Mesendoderm (in vitro differentiated cells): ENCODE data around the gene NDFIP2.

Experiments used
- DNase-seq: peaks from one replicate; pipeline ENCODE4 v3.0.0; 2013
- H2AK5ac ChIP-seq: 2 replicates; pipeline ENCODE4 v1.6.1; 2013; ENCODE audit warnings: low read length, inconsistent platforms
- H2BK120ac ChIP-seq: 2 replicates; pipeline ENCODE4 v1.6.1; 2013; ENCODE audit warnings: low read depth, mild to moderate bottlenecking, low read length, moderate library complexity, mixed read lengths
- H2BK15ac ChIP-seq: replicated peaks from 2 replicates; pipeline ENCODE4 v1.6.1; 2013; ENCODE audit warnings: low read depth, mild to moderate bottlenecking, moderate library complexity
- H2BK5ac ChIP-seq: 2 replicates; pipeline ENCODE4 v1.6.1; 2013; ENCODE audit warnings: low read length, inconsistent platforms
- H3K18ac ChIP-seq: 2 replicates; pipeline ENCODE4 v1.6.1; 2013; ENCODE audit warnings: mild to moderate bottlenecking, low read length, mixed read lengths
- H3K23ac ChIP-seq: one replicate; pipeline ENCODE4 v1.6.1; 2013; ENCODE audit warnings: low read length
- H3K27ac ChIP-seq: 2 replicates; pipeline ENCODE4 v1.5.1; 2013; ENCODE audit warnings: low read depth, mild to moderate bottlenecking, inconsistent platforms, low read length, moderate library complexity
- H3K27me3 ChIP-seq: 2 replicates; pipeline ENCODE4 v1.6.1; 2013; ENCODE audit warnings: low read length, control low read depth, mild to moderate bottlenecking, inconsistent platforms; ENCODE audit not compliant: insufficient read depth, poor library complexity
- H3K36me3 ChIP-seq: 2 replicates; pipeline ENCODE4 v1.6.1; 2013; ENCODE audit warnings: low read length, inconsistent platforms; ENCODE audit not compliant: control insufficient read depth, insufficient read depth
- H3K4ac ChIP-seq: one replicate; pipeline ENCODE4 v1.6.1; 2013; ENCODE audit warnings: low read depth, mild to moderate bottlenecking, low read length, moderate library complexity
- H3K4me1 ChIP-seq: 2 replicates; pipeline ENCODE4 v1.6.1; 2013; ENCODE audit warnings: low read depth, low read length, inconsistent platforms; ENCODE audit not compliant: control insufficient read depth
- H3K4me2 ChIP-seq: 2 replicates; pipeline ENCODE4 v1.6.1; 2013; ENCODE audit warnings: low read length
- H3K4me3 ChIP-seq: 2 replicates; pipeline ENCODE4 v1.5.1; 2013; ENCODE audit warnings: mild to moderate bottlenecking, low read length
- H3K56ac ChIP-seq: one replicate; pipeline ENCODE4 v1.6.1; 2013; ENCODE audit warnings: low read length
- H3K79me1 ChIP-seq: 2 replicates; pipeline ENCODE4 v1.6.1; 2013; ENCODE audit warnings: low read length, inconsistent platforms
- H3K79me2 ChIP-seq: 2 replicates; pipeline ENCODE4 v1.6.1; 2013; ENCODE audit warnings: mild to moderate bottlenecking, low read length; ENCODE audit not compliant: control insufficient read depth, insufficient read depth
- H3K9ac ChIP-seq: 2 replicates; pipeline ENCODE4 v1.6.1; 2013; ENCODE audit warnings: low read length, inconsistent platforms
- H4K5ac ChIP-seq: one replicate; pipeline ENCODE4 v1.6.1; 2013; ENCODE audit warnings: low read length
- H4K8ac ChIP-seq: one replicate; pipeline ENCODE4 v1.6.1; 2013; ENCODE audit warnings: low read depth, mild to moderate bottlenecking, control low read depth, low read length, moderate library complexity
- WGBS: extraction: QIAGEN DNeasy Blood & Tissue Kit; methylation state at CpG from one replicate; pipeline ENCODE4 v1.1.7; 2013; ENCODE audit warnings: low lambda C conversion rate, missing lambda C conversion rate; ENCODE audit not compliant: insufficient coverage; ENCODE audit errors: extremely low coverage; 5-methylcytosine and 5-hydroxymethylcytosine counted together

NDFIP2 gene

DNA sequence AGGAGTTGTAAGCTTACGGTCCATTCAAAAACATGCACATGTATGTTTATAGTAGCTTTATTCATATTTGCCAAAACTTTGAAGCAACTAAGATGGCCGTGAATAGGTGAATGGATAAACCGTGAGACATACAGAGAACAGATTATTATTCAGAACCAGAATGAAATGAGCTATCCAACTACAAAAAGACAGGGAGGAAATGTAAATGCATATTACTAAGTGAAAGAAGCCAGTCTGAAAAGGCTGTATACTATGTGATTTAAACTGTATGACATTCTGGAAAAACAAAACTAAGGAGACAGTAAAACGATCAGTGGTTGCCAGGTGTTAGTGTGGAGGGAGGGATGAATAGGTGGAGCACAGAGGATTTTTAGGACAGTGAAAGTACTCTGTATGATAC, 19.9 kb downstream of the NDFIP2 start:
- Histone ChIP-seq H3K4me2 (no peak overlapping the region), H3K18ac (no peak overlapping the region), H3K56ac (no peak overlapping the region), H3K27ac (no peak overlapping the region), H2BK15ac (no peak overlapping the region), H3K9ac (no peak overlapping the region), H3K4ac (no peak overlapping the region), H3K23ac (no peak overlapping the region), H4K5ac (no peak overlapping the region), H3K4me1 (no peaks in the 10 kb centered on the region), H4K8ac (no peak overlapping the region), H3K4me3 (no peak overlapping the region), H3K27me3 (no peaks in the 10 kb centered on the region), H2BK5ac (no peak overlapping the region), H2BK120ac (no peak overlapping the region), H3K36me3 (no peaks in the 10 kb centered on the region), H2AK5ac (no peak overlapping the region), H3K79me1 (peaks cover 6% of the 10 kb centered on the region), H3K79me2 (peaks cover 11% of the 10 kb centered on the region)
- no CpG with 5 or more reads among the region's 4 CpGs for WGBS
- no peak for DNase-seq

- no peak overlapping the region for H4K5ac ChIP-seq
- H3K9ac ChIP-seq, result no peak overlapping the region
- no peak overlapping the region for H4K8ac ChIP-seq
- H3K36me3 ChIP-seq, result no peaks in the 10 kb centered on the region
- no peak overlapping the region for H3K23ac ChIP-seq
- H3K79me1 ChIP-seq, result peaks cover 6% of the 10 kb centered on the region
- no peak overlapping the region for H3K4me2 ChIP-seq
- WGBS, result 100% methylated on average over 2 of the region's 7 CpGs
- H3K4me3 ChIP-seq, result no peak overlapping the region
- no peak overlapping the region for H2BK5ac ChIP-seq
- H3K4me1 ChIP-seq, result no peaks in the 10 kb centered on the region
- H3K79me2 ChIP-seq, result peaks cover 11% of the 10 kb centered on the region
- H3K4ac ChIP-seq, result no peak overlapping the region
- no peak overlapping the region for H3K56ac ChIP-seq
- H2BK15ac ChIP-seq, result no peak overlapping the region
- no peak overlapping the region for H2BK120ac ChIP-seq
- no peak overlapping the region for H3K27ac ChIP-seq
- DNase-seq, result no peak
- H3K18ac ChIP-seq, result no peak overlapping the region
- no peaks in the 10 kb centered on the region for H3K27me3 ChIP-seq
- H2AK5ac ChIP-seq, result no peak overlapping the region
These were observed 20.7 kb downstream of the NDFIP2 start for GRCh38 chr13:79501538-79502232.

DNA sequence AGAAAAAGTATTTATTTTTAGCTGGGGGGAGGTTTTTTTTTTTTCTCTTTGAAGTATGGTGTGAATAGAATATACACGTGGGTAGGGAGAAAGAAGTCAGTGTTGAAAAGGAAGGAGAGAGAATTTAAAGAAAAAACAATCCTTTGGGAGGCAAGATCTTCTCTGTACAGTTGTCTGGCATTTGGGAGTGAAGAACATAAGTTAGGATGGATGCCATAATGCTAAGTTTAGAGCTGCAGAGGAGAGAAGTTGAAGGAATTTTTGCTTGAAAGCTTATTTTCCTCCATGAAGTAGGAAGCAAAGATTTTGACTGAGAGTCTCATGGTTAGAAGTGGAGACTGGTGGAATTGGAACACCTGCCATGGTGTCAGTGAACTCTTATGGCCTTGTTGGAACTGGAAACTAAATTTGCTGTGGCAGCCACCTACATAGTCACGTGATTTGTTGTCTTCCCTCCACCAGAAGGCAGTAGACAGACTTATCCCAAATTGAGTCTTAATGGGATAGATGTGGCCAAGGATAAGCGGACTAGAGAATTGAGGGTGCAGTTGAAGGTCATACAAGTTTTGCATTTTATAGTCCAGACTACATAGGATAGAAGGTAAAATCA, 22.0 kb downstream of the NDFIP2 start:
- Histone ChIP-seq H3K79me2 (peaks cover 6% of the 10 kb centered on the region), H4K5ac (no peak overlapping the region), H3K36me3 (no peaks in the 10 kb centered on the region), H3K79me1 (peaks cover 2% of the 10 kb centered on the region), H4K8ac (no peak overlapping the region), H3K4me2 (no peak overlapping the region), H2AK5ac (no peak overlapping the region), H3K27ac (no peak overlapping the region), H3K4me3 (no peak overlapping the region), H3K9ac (no peak overlapping the region), H2BK120ac (no peak overlapping the region), H3K4ac (no peak overlapping the region), H3K4me1 (no peaks in the 10 kb centered on the region), H3K18ac (no peak overlapping the region), H3K56ac (no peak overlapping the region), H3K23ac (no peak overlapping the region), H3K27me3 (no peaks in the 10 kb centered on the region), H2BK15ac (no peak overlapping the region), H2BK5ac (no peak overlapping the region)
- DNase-seq, result peak; percentile 27
- WGBS, result no CpG with 5 or more reads among the region's 3 CpGs

DNA sequence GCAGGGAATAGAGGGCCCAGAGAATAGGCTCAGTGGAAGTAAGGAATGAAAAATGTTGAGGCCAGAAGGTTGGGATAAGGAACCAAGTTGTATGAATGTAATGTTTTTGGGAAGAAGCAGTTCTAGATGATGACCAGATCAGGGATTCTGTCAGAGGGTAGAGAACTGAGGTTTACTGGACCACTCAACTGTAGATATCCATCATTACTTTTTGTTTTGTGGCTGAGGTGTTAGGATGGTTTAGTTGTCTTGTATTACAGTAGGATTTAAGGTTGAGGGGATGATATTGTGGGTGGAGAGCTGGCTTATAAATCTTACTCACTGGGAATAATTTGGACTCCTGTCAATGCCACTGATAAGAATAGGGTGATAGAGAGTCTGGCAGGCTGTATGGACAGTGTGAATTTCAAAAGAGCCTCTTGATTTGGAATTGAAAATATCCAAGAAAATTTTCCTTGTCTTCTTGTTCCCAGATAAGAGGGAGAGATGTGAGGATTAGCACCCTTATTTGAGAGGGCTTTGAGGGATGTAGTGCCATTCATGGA, 22.6 kb downstream of the NDFIP2 start:
- H3K36me3 ChIP-seq, result no peaks in the 10 kb centered on the region
- no peak overlapping the region for H3K23ac ChIP-seq
- peaks cover 2% of the 10 kb centered on the region for H3K79me1 ChIP-seq
- no peak overlapping the region for H4K5ac ChIP-seq
- H2AK5ac ChIP-seq, result no peak overlapping the region
- DNase-seq, result no peak
- no peak overlapping the region for H4K8ac ChIP-seq
- no peak overlapping the region for H3K4me3 ChIP-seq
- no peak overlapping the region for H3K4me2 ChIP-seq
- H3K27me3 ChIP-seq, result no peaks in the 10 kb centered on the region
- no peak overlapping the region for H3K56ac ChIP-seq
- H3K27ac ChIP-seq, result no peak overlapping the region
- peaks cover 6% of the 10 kb centered on the region for H3K79me2 ChIP-seq
- H2BK5ac ChIP-seq, result no peak overlapping the region
- H3K4me1 ChIP-seq, result no peaks in the 10 kb centered on the region
- no peak overlapping the region for H3K9ac ChIP-seq
- no peak overlapping the region for H2BK120ac ChIP-seq
- no peak overlapping the region for H3K18ac ChIP-seq
- no peak overlapping the region for H3K4ac ChIP-seq
- H2BK15ac ChIP-seq, result no peak overlapping the region

DNA sequence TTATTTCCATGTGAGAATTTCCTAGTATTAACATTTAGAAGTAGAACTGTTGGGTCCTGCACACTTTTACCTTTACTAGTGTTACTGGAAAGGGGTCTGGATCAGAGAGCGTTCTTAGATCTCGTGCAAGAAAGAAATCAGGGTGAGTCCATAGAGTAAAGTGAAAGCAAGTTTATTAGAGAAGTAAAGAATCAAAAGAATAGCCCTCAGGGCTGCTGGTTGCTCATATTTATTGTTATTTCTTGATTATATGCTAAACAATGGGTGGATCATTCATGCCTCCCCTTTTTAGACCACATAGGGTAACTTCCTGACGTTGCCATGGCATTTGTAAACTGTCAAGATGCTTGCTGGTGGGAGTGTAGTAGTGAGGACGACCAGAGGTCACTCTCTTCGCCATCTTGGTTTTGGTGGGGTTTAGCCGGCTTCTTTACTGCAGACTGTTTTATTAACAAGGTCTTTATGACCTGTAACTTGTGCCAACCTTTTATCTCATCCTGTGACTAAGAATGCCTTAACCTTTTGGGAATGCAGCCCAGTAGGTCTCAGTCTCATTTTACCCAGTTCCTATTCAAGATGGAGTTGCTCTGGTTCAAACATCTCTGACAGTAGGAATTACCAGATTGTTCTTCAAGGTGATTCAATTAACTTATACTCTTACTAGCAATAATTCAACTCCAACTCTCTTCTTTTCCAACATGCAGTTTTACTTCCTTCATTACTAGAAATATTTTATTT, 27.4 kb downstream of the NDFIP2 start:
- no peaks in the 10 kb centered on the region for H3K27me3 ChIP-seq
- H2BK5ac ChIP-seq, result no peak overlapping the region
- peak; percentile 31 for DNase-seq
- no CpG with 5 or more reads among the region's 6 CpGs for WGBS
- H3K79me1 ChIP-seq, result peaks cover 4% of the 10 kb centered on the region
- H3K4me1 ChIP-seq, result no peaks in the 10 kb centered on the region
- no peak overlapping the region for H3K4me3 ChIP-seq
- no peak overlapping the region for H3K56ac ChIP-seq
- H3K4ac ChIP-seq, result no peak overlapping the region
- no peak overlapping the region for H4K5ac ChIP-seq
- H3K18ac ChIP-seq, result no peak overlapping the region
- H3K79me2 ChIP-seq, result peaks cover 3% of the 10 kb centered on the region
- H3K27ac ChIP-seq, result no peak overlapping the region
- H3K36me3 ChIP-seq, result no peaks in the 10 kb centered on the region
- no peak overlapping the region for H3K9ac ChIP-seq
- no peak overlapping the region for H4K8ac ChIP-seq
- H2AK5ac ChIP-seq, result no peak overlapping the region
- no peak overlapping the region for H3K4me2 ChIP-seq
- H3K23ac ChIP-seq, result no peak overlapping the region
- no peak overlapping the region for H2BK120ac ChIP-seq
- H2BK15ac ChIP-seq, result no peak overlapping the region
